Mesendoderm (in vitro differentiated cells): ENCODE data around the gene COPB1. TPM values are rescaled to one million over a fixed set of nuclear protein-coding genes. Genes with fewer than 3 reads are reported as not detected.

ENCODE experiments used
- DNase-seq: peaks from one replicate; pipeline ENCODE4 v3.0.0; 2013
- H2AK5ac ChIP-seq: 2 replicates; pipeline ENCODE4 v1.6.1; 2013; ENCODE audit warnings: low read length, inconsistent platforms
- H2BK120ac ChIP-seq: 2 replicates; pipeline ENCODE4 v1.6.1; 2013; ENCODE audit warnings: low read depth, mild to moderate bottlenecking, low read length, moderate library complexity, mixed read lengths
- H2BK15ac ChIP-seq: replicated peaks from 2 replicates; pipeline ENCODE4 v1.6.1; 2013; ENCODE audit warnings: low read depth, mild to moderate bottlenecking, moderate library complexity
- H2BK5ac ChIP-seq: 2 replicates; pipeline ENCODE4 v1.6.1; 2013; ENCODE audit warnings: low read length, inconsistent platforms
- H3K18ac ChIP-seq: 2 replicates; pipeline ENCODE4 v1.6.1; 2013; ENCODE audit warnings: mild to moderate bottlenecking, low read length, mixed read lengths
- H3K23ac ChIP-seq: one replicate; pipeline ENCODE4 v1.6.1; 2013; ENCODE audit warnings: low read length
- H3K27ac ChIP-seq: 2 replicates; pipeline ENCODE4 v1.5.1; 2013; ENCODE audit warnings: low read depth, mild to moderate bottlenecking, inconsistent platforms, low read length, moderate library complexity
- H3K27me3 ChIP-seq: 2 replicates; pipeline ENCODE4 v1.6.1; 2013; ENCODE audit warnings: low read length, control low read depth, mild to moderate bottlenecking, inconsistent platforms; ENCODE audit not compliant: insufficient read depth, poor library complexity
- H3K36me3 ChIP-seq: 2 replicates; pipeline ENCODE4 v1.6.1; 2013; ENCODE audit warnings: low read length, inconsistent platforms; ENCODE audit not compliant: control insufficient read depth, insufficient read depth
- H3K4ac ChIP-seq: one replicate; pipeline ENCODE4 v1.6.1; 2013; ENCODE audit warnings: low read depth, mild to moderate bottlenecking, low read length, moderate library complexity
- H3K4me1 ChIP-seq: 2 replicates; pipeline ENCODE4 v1.6.1; 2013; ENCODE audit warnings: low read depth, low read length, inconsistent platforms; ENCODE audit not compliant: control insufficient read depth
- H3K4me2 ChIP-seq: 2 replicates; pipeline ENCODE4 v1.6.1; 2013; ENCODE audit warnings: low read length
- H3K4me3 ChIP-seq: 2 replicates; pipeline ENCODE4 v1.5.1; 2013; ENCODE audit warnings: mild to moderate bottlenecking, low read length
- H3K56ac ChIP-seq: one replicate; pipeline ENCODE4 v1.6.1; 2013; ENCODE audit warnings: low read length
- H3K79me1 ChIP-seq: 2 replicates; pipeline ENCODE4 v1.6.1; 2013; ENCODE audit warnings: low read length, inconsistent platforms
- H3K79me2 ChIP-seq: 2 replicates; pipeline ENCODE4 v1.6.1; 2013; ENCODE audit warnings: mild to moderate bottlenecking, low read length; ENCODE audit not compliant: control insufficient read depth, insufficient read depth
- H3K9ac ChIP-seq: 2 replicates; pipeline ENCODE4 v1.6.1; 2013; ENCODE audit warnings: low read length, inconsistent platforms
- H4K5ac ChIP-seq: one replicate; pipeline ENCODE4 v1.6.1; 2013; ENCODE audit warnings: low read length
- H4K8ac ChIP-seq: one replicate; pipeline ENCODE4 v1.6.1; 2013; ENCODE audit warnings: low read depth, mild to moderate bottlenecking, control low read depth, low read length, moderate library complexity
- WGBS: extraction: QIAGEN DNeasy Blood & Tissue Kit; methylation state at CpG from one replicate; pipeline ENCODE4 v1.1.7; 2013; ENCODE audit warnings: low lambda C conversion rate, missing lambda C conversion rate; ENCODE audit not compliant: insufficient coverage; ENCODE audit errors: extremely low coverage; 5-methylcytosine and 5-hydroxymethylcytosine counted together
- small RNA-seq: library from polyadenylated mRNA; stranded (forward); fragments of <200 nt; extraction: miRNeasy Mini kit (QIAGEN cat#:217004); gene quantifications from one replicate; pipeline ENCODE3, GENCODE V24; 2013; ENCODE audit not compliant: insufficient read depth

Gene COPB1

GRCh38 chr11:14409891-14410290 is 89.7 kb downstream of the COPB1 start:
- peak overlapping the region; percentile 47 for H2BK5ac ChIP-seq
- no peaks in the 10 kb centered on the region for H3K79me2 ChIP-seq

GRCh38 chr11:14408612-14409011 is 91.0 kb downstream of the COPB1 start:
- Histone ChIP-seq H3K18ac (peak overlapping the region; percentile 31), H2BK120ac (peak overlapping the region; percentile 76), H3K4ac (no peak overlapping the region), H3K36me3 (no peaks in the 10 kb centered on the region), H4K8ac (no peak overlapping the region), H3K4me1 (peaks cover 21% of the 10 kb centered on the region), H3K9ac (no peak overlapping the region), H2AK5ac (no peak overlapping the region), H3K56ac (peak overlapping the region; percentile 35), H3K23ac (no peak overlapping the region), H2BK15ac (no peak overlapping the region), H3K4me2 (no peak overlapping the region), H3K27me3 (no peaks in the 10 kb centered on the region), H3K79me1 (no peaks in the 10 kb centered on the region), H4K5ac (no peak overlapping the region), H3K4me3 (no peak overlapping the region), H2BK5ac (no peak overlapping the region), H3K27ac (no peak overlapping the region), H3K79me2 (no peaks in the 10 kb centered on the region)
- no peak for DNase-seq
- no CpG with 5 or more reads among the region's 2 CpGs for WGBS

More at GRCh38 chr11:14409891-14410290, 89.7 kb downstream of the COPB1 start:
- Histone ChIP-seq H4K8ac (no peak overlapping the region), H3K4me2 (no peak overlapping the region), H3K36me3 (no peaks in the 10 kb centered on the region), H3K4me1 (peaks cover 25% of the 10 kb centered on the region), H3K18ac (peak overlapping the region; percentile 86), H2AK5ac (no peak overlapping the region), H3K9ac (no peak overlapping the region), H3K56ac (peak overlapping the region; percentile 40), H3K4me3 (no peak overlapping the region), H3K79me1 (no peaks in the 10 kb centered on the region), H2BK15ac (no peak overlapping the region), H3K27ac (no peak overlapping the region), H4K5ac (no peak overlapping the region), H3K4ac (no peak overlapping the region), H3K23ac (no peak overlapping the region), H2BK120ac (peak overlapping the region; percentile 31), H3K27me3 (no peaks in the 10 kb centered on the region)
- no CpG with 5 or more reads among the region's 3 CpGs for WGBS
- no peak for DNase-seq

Small RNA genes within 50 kb of the gene (small RNA-seq; reads per million reads assigned to genes)
- gene RNU7-49P, result not detected
